T-helper 1 cell treated with Interleukin-12 subunit alpha and Interleukin-12 subunit beta and Interleukin-4 antibody, amounts not matched to agents 30 μg/mL and 1 μg/mL, for 36 hours (primary cell): ENCODE results near the gene SCGB2B2.
A peak's percentile ranks its signal among the peaks of the same experiment; 100 is the strongest.
"Not testable (repeated sequence)": the region's sequence is repeated elsewhere in the genome, so short reads cannot be mapped to it uniquely, and the experiment has no call there.

Experiments
- H3K27ac Mint-ChIP-seq: one replicate; pipeline ENCODE4 v1.8.0; 2021; ENCODE audit warnings: mild to moderate bottlenecking, mixed read lengths
- H3K27me3 Mint-ChIP-seq: one replicate; pipeline ENCODE4 v1.8.0; 2021; ENCODE audit warnings: low read depth, mixed read lengths
- H3K36me3 Mint-ChIP-seq: one replicate; pipeline ENCODE4 v1.8.0; 2021; ENCODE audit warnings: low read depth, mixed read lengths
- H3K4me1 Mint-ChIP-seq: one replicate; pipeline ENCODE4 v1.8.0; 2021; ENCODE audit warnings: low read depth, mixed read lengths
- H3K4me3 Mint-ChIP-seq: one replicate; pipeline ENCODE4 v1.8.0; 2021; ENCODE audit warnings: mild to moderate bottlenecking, moderate library complexity, mixed read lengths
- H3K9me3 Mint-ChIP-seq: one replicate; pipeline ENCODE4 v1.8.0; 2021; ENCODE audit warnings: mixed read lengths

Gene SCGB2B2

GRCh38 chr19:34676697-34677385, at the start of gene SCGB2B2:
Gene SCGB2B2 (minus strand): TSS chr19:34677159. CDS start chr19:34594563, 82,596 bp downstream.
- Mint-ChIP-seq H3K27me3 (peaks cover 14% of the 10 kb centered on the region), H3K36me3 (peaks cover 49% of the 10 kb centered on the region), H3K4me1 (peaks cover 20% of the 10 kb centered on the region), H3K4me3 (peak within 1 kb of the TSS; percentile 90), H3K9me3 (peaks cover 33% of the 10 kb centered on the region), H3K27ac (peak within 1 kb of the TSS; percentile 99)

GRCh38 chr19:34725400-34725799, 48.4 kb upstream of the SCGB2B2 start:
- H3K27ac Mint-ChIP-seq, result no peak overlapping the region
- H3K4me3 Mint-ChIP-seq, result no peak overlapping the region
- H3K9me3 Mint-ChIP-seq, result no peaks in the 10 kb centered on the region
- no peaks in the 10 kb centered on the region for H3K36me3 Mint-ChIP-seq
- no peaks in the 10 kb centered on the region for H3K4me1 Mint-ChIP-seq
- H3K27me3 Mint-ChIP-seq, result peaks cover 12% of the 10 kb centered on the region

GRCh38 chr19:34722353-34722752, 45.4 kb upstream of the SCGB2B2 start:
- no peaks in the 10 kb centered on the region for H3K36me3 Mint-ChIP-seq
- H3K27ac Mint-ChIP-seq, result no peak overlapping the region
- H3K4me1 Mint-ChIP-seq, result no peaks in the 10 kb centered on the region
- no peak overlapping the region for H3K4me3 Mint-ChIP-seq
- H3K27me3 Mint-ChIP-seq, result peaks cover 7% of the 10 kb centered on the region
- no peaks in the 10 kb centered on the region for H3K9me3 Mint-ChIP-seq

GRCh38 chr19:34715357-34715756, 38.4 kb upstream of the SCGB2B2 start:
- peaks cover 32% of the 10 kb centered on the region for H3K9me3 Mint-ChIP-seq
- no peaks in the 10 kb centered on the region for H3K27me3 Mint-ChIP-seq
- H3K27ac Mint-ChIP-seq, result no peak overlapping the region
- H3K4me3 Mint-ChIP-seq, result no peak overlapping the region
- H3K4me1 Mint-ChIP-seq, result peaks cover 1% of the 10 kb centered on the region
- peaks cover 5% of the 10 kb centered on the region for H3K36me3 Mint-ChIP-seq

GRCh38 chr19:34713262-34713637, 36.3 kb upstream of the SCGB2B2 start:
- Mint-ChIP-seq H3K4me1 (peaks cover 1% of the 10 kb centered on the region), H3K9me3 (peaks cover 32% of the 10 kb centered on the region), H3K36me3 (peaks cover 5% of the 10 kb centered on the region), H3K27me3 (no peaks in the 10 kb centered on the region), H3K27ac (no peak overlapping the region), H3K4me3 (no peak overlapping the region)

GRCh38 chr19:34712395-34713261, 35.7 kb upstream of the SCGB2B2 start:
- Mint-ChIP-seq H3K27ac (no peak overlapping the region), H3K36me3 (peaks cover 5% of the 10 kb centered on the region), H3K27me3 (no peaks in the 10 kb centered on the region), H3K9me3 (peaks cover 32% of the 10 kb centered on the region), H3K4me1 (peaks cover 1% of the 10 kb centered on the region), H3K4me3 (no peak overlapping the region)

GRCh38 chr19:34711890-34712289, 34.9 kb upstream of the SCGB2B2 start:
- Mint-ChIP-seq H3K9me3 (peaks cover 32% of the 10 kb centered on the region), H3K4me1 (peaks cover 1% of the 10 kb centered on the region), H3K36me3 (peaks cover 5% of the 10 kb centered on the region), H3K4me3 (no peak overlapping the region), H3K27me3 (no peaks in the 10 kb centered on the region), H3K27ac (no peak overlapping the region)

GRCh38 chr19:34707661-34708060, 30.7 kb upstream of the SCGB2B2 start:
- H3K4me3 Mint-ChIP-seq, result no peak overlapping the region
- H3K4me1 Mint-ChIP-seq, result peaks cover 1% of the 10 kb centered on the region
- H3K36me3 Mint-ChIP-seq, result no peaks in the 10 kb centered on the region
- H3K27ac Mint-ChIP-seq, result no peak overlapping the region
- no peaks in the 10 kb centered on the region for H3K27me3 Mint-ChIP-seq
- peaks cover 22% of the 10 kb centered on the region for H3K9me3 Mint-ChIP-seq

GRCh38 chr19:34692549-34692948, 15.6 kb upstream of the SCGB2B2 start:
- Mint-ChIP-seq H3K4me1 (no peaks in the 10 kb centered on the region), H3K27ac (no peak overlapping the region), H3K27me3 (no peaks in the 10 kb centered on the region), H3K9me3 (peaks cover 40% of the 10 kb centered on the region), H3K4me3 (no peak overlapping the region), H3K36me3 (peaks cover 1% of the 10 kb centered on the region)

- Mint-ChIP-seq H3K9me3 (peaks cover 62% of the 10 kb centered on the region), H3K27me3 (no peaks in the 10 kb centered on the region), H3K27ac (no peak overlapping the region), H3K4me1 (no peaks in the 10 kb centered on the region), H3K4me3 (no peak overlapping the region), H3K36me3 (peaks cover 7% of the 10 kb centered on the region)
Observed at GRCh38 chr19:34690372-34690771, 13.4 kb upstream of the SCGB2B2 start.

- H3K9me3 Mint-ChIP-seq, result peaks cover 68% of the 10 kb centered on the region
- peaks cover 20% of the 10 kb centered on the region for H3K36me3 Mint-ChIP-seq
- no peaks in the 10 kb centered on the region for H3K27me3 Mint-ChIP-seq
- no peaks in the 10 kb centered on the region for H3K4me1 Mint-ChIP-seq
- no peak overlapping the region for H3K4me3 Mint-ChIP-seq
- H3K27ac Mint-ChIP-seq, result no peak overlapping the region
Observed at GRCh38 chr19:34688592-34688991, 11.6 kb upstream of the SCGB2B2 start.

GRCh38 chr19:34687348-34687747, 10.4 kb upstream of the SCGB2B2 start:
- H3K27ac Mint-ChIP-seq, result no peak overlapping the region
- H3K4me1 Mint-ChIP-seq, result no peaks in the 10 kb centered on the region
- H3K4me3 Mint-ChIP-seq, result no peak overlapping the region
- no peaks in the 10 kb centered on the region for H3K27me3 Mint-ChIP-seq
- H3K36me3 Mint-ChIP-seq, result peaks cover 30% of the 10 kb centered on the region
- peaks cover 75% of the 10 kb centered on the region for H3K9me3 Mint-ChIP-seq

- H3K27ac Mint-ChIP-seq, result no peak overlapping the region
- peaks cover 73% of the 10 kb centered on the region for H3K9me3 Mint-ChIP-seq
Observed at GRCh38 chr19:34686455-34686854, 9.5 kb upstream of the SCGB2B2 start.

GRCh38 chr19:34685266-34685665, 8.3 kb upstream of the SCGB2B2 start:
- not testable (repeated sequence) for H3K4me1 Mint-ChIP-seq, H3K27me3 Mint-ChIP-seq, H3K27ac Mint-ChIP-seq, H3K4me3 Mint-ChIP-seq
- Mint-ChIP-seq H3K36me3 (peaks cover 47% of the 10 kb centered on the region), H3K9me3 (peaks cover 73% of the 10 kb centered on the region)

More at GRCh38 chr19:34686455-34686854, 9.5 kb upstream of the SCGB2B2 start:
- H3K27me3 Mint-ChIP-seq, result no peaks in the 10 kb centered on the region
- peaks cover 37% of the 10 kb centered on the region for H3K36me3 Mint-ChIP-seq
- no peak overlapping the region for H3K4me3 Mint-ChIP-seq
- H3K4me1 Mint-ChIP-seq, result no peaks in the 10 kb centered on the region

GRCh38 chr19:34681478-34681877, 4.5 kb upstream of the SCGB2B2 start:
- H3K4me3 Mint-ChIP-seq, result no peak overlapping the region
- peaks cover 67% of the 10 kb centered on the region for H3K36me3 Mint-ChIP-seq
- H3K4me1 Mint-ChIP-seq, result peaks cover 18% of the 10 kb centered on the region
- no peaks in the 10 kb centered on the region for H3K27me3 Mint-ChIP-seq
- H3K9me3 Mint-ChIP-seq, result peaks cover 61% of the 10 kb centered on the region
- no peak overlapping the region for H3K27ac Mint-ChIP-seq
